HEK293 (cell line): ENCODE measurements around the gene INO80E.

Source experiments
- PRDM1 ChIP-seq: fragments of 450-650 bp; formaldehyde crosslinking; IDR thresholded peaks from 2 replicates; pipeline ENCODE4; 2016; ENCODE audit warnings: missing biosample characterization, missing genetic modification characterization
- REST ChIP-seq: fragments of 450-650 bp; formaldehyde crosslinking; IDR thresholded peaks from 2 replicates; pipeline ENCODE4 v1.5.1; 2016; ENCODE audit warnings: missing biosample characterization, missing genetic modification characterization
- SETDB1 ChIP-seq: IDR thresholded peaks from one replicate; pipeline ENCODE4 v1.6.1; 2017; ENCODE audit warnings: mild to moderate bottlenecking, low read length, moderate library complexity, mixed read lengths; ENCODE audit not compliant: insufficient read length
- TRIM28 ChIP-seq: IDR thresholded peaks from 2 replicates; pipeline ENCODE4 v1.6.1; 2011; ENCODE audit warnings: low read length, control low read depth, borderline replicate concordance
- ZBTB17 ChIP-seq: fragments of 450-650 bp; formaldehyde crosslinking; IDR thresholded peaks from 2 replicates; pipeline ENCODE4 v1.5.1; 2016; ENCODE audit warnings: missing biosample characterization, missing genetic modification characterization
- ZNF10 ChIP-seq: fragments of 450-650 bp; formaldehyde crosslinking; IDR thresholded peaks from 2 replicates; pipeline ENCODE4 v1.5.1; 2017; ENCODE audit warnings: missing biosample characterization, missing genetic modification characterization
- ZNF274 ChIP-seq, 2 experiments: fragments of 200-500 bp in 1 of 2; fragments of 450-650 bp in 1 of 2; sonication (Bioruptor generic) in 1 of 2; formaldehyde crosslinking in 1 of 2; IDR thresholded peaks; 2 replicates each; pipeline versions ENCODE4 v1.5.1 to v1.6.1; 2014 to 2016; ENCODE audit warnings: borderline replicate concordance in 1 of 2, inconsistent platforms in 1 of 2, low read length in 1 of 2, missing biosample characterization in 1 of 2, missing genetic modification characterization in 1 of 2
- TF ChIP-seq, protein P1 (sequence below): fragments of 450-650 bp; formaldehyde crosslinking; IDR thresholded peaks from 2 replicates; pipeline ENCODE4 v1.5.1; 2016; ENCODE audit warnings: missing biosample characterization, missing genetic modification characterization
- TF ChIP-seq, protein P2 (sequence below): fragments of 450-650 bp; formaldehyde crosslinking; IDR thresholded peaks from 2 replicates; pipeline ENCODE4 v1.5.1; 2016; ENCODE audit warnings: missing biosample characterization, missing genetic modification characterization, low read depth
- TF ChIP-seq, protein P3 (sequence below): fragments of 450-650 bp; formaldehyde crosslinking; IDR thresholded peaks from 2 replicates; pipeline ENCODE4 v1.5.1; 2016; ENCODE audit warnings: missing biosample characterization, missing genetic modification characterization

GRCh38 chr16:30052671-30053372 is 56.8 kb downstream of the INO80E start:
- TF ChIP-seq, protein P1, sequence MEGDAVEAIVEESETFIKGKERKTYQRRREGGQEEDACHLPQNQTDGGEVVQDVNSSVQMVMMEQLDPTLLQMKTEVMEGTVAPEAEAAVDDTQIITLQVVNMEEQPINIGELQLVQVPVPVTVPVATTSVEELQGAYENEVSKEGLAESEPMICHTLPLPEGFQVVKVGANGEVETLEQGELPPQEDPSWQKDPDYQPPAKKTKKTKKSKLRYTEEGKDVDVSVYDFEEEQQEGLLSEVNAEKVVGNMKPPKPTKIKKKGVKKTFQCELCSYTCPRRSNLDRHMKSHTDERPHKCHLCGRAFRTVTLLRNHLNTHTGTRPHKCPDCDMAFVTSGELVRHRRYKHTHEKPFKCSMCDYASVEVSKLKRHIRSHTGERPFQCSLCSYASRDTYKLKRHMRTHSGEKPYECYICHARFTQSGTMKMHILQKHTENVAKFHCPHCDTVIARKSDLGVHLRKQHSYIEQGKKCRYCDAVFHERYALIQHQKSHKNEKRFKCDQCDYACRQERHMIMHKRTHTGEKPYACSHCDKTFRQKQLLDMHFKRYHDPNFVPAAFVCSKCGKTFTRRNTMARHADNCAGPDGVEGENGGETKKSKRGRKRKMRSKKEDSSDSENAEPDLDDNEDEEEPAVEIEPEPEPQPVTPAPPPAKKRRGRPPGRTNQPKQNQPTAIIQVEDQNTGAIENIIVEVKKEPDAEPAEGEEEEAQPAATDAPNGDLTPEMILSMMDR, result peak; percentile 38; the same call in 1 of the 2 replicates
- TF ChIP-seq SETDB1 (peak; percentile 17), REST (tag by site-specific recombination) (peak; percentile 91), PRDM1 (tag by site-specific recombination) (peak; percentile 76; the same call in 1 of the 2 replicates), TRIM28 (no peak), ZNF10 (tag by site-specific recombination) (peak; percentile 100), ZNF274 (IDR thresholded peaks at IDR 0.05; ENCODE audit: low read length) (no peak), ZNF274 (tag by site-specific recombination; IDR thresholded peaks at IDR 0.05; ENCODE audit: borderline replicate concordance) (no peak), ZBTB17 (tag by site-specific recombination) (peak; percentile 86)
- TF ChIP-seq, protein P2, sequence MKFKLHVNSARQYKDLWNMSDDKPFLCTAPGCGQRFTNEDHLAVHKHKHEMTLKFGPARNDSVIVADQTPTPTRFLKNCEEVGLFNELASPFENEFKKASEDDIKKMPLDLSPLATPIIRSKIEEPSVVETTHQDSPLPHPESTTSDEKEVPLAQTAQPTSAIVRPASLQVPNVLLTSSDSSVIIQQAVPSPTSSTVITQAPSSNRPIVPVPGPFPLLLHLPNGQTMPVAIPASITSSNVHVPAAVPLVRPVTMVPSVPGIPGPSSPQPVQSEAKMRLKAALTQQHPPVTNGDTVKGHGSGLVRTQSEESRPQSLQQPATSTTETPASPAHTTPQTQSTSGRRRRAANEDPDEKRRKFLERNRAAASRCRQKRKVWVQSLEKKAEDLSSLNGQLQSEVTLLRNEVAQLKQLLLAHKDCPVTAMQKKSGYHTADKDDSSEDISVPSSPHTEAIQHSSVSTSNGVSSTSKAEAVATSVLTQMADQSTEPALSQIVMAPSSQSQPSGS, result no peak
- TF ChIP-seq, protein P3, sequence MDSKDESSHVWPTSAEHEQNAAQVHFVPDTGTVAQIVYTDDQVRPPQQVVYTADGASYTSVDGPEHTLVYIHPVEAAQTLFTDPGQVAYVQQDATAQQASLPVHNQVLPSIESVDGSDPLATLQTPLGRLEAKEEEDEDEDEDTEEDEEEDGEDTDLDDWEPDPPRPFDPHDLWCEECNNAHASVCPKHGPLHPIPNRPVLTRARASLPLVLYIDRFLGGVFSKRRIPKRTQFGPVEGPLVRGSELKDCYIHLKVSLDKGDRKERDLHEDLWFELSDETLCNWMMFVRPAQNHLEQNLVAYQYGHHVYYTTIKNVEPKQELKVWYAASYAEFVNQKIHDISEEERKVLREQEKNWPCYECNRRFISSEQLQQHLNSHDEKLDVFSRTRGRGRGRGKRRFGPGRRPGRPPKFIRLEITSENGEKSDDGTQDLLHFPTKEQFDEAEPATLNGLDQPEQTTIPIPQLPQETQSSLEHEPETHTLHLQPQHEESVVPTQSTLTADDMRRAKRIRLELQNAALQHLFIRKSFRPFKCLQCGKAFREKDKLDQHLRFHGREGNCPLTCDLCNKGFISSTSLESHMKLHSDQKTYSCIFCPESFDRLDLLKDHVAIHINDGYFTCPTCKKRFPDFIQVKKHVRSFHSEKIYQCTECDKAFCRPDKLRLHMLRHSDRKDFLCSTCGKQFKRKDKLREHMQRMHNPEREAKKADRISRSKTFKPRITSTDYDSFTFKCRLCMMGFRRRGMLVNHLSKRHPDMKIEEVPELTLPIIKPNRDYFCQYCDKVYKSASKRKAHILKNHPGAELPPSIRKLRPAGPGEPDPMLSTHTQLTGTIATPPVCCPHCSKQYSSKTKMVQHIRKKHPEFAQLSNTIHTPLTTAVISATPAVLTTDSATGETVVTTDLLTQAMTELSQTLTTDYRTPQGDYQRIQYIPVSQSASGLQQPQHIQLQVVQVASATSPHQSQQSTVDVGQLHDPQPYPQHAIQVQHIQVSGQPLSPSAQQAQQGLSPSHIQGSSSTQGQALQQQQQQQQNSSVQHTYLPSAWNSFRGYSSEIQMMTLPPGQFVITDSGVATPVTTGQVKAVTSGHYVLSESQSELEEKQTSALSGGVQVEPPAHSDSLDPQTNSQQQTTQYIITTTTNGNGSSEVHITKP, result peak; percentile 97
